Posterior cingulate gyrus (tissue), 11 donors: ENCODE results near the gene TRIM72.
"Not testable (repeated sequence)": the region's sequence is repeated elsewhere in the genome, so short reads cannot be mapped to it uniquely, and the experiment has no call there.

Experiments
- DNase-seq, 10 donors: peaks; one replicate each; pipeline versions ENCODE4 v3.0.0 to v3.0.0-alpha.2; 2020 to 2021; ENCODE audit warnings: mixed read lengths in 3 of 10
- intact Hi-C: fragments of 100-400 bp; cut with DNase I; formaldehyde crosslinking; loops from one replicate; pipeline ENCODE4 v1.15.1; 2023

Gene TRIM72

GRCh38 chr16:31243734-31244670 is 30.1 kb downstream of the TRIM72 start:
- no peak for DNase-seq
- intact Hi-C loops, result no loop called here

- intact Hi-C loops, DNase-seq: not testable (repeated sequence)
Observed at GRCh38 chr16:31245598-31245997, 31.7 kb downstream of the TRIM72 start.

GRCh38 chr16:31246296-31246695 is 32.4 kb downstream of the TRIM72 start:
- intact Hi-C loops, result no loop called here
- no peak for DNase-seq

DNA sequence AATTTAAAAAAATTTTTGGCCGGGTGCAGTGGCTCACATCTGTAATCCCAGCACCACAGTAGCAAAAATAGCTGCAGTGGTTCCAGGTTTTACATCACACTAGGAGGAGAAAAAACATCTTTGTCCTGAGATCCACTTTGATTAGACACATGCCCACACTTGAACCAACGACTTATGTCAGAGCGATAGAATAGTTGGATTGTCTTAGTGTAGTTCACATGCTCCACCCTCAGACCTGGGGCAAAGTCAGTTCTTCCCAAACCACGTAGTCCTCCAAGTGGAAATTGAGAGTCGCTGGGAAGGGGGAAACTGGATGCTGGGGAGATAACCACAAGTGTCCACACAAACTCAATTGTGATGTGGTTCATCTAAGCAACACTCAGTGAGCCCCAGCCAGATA is 34.4 kb downstream of the TRIM72 start:
- no peak for DNase-seq
- intact Hi-C loops, result no loop called here

GRCh38 chr16:31250782-31251384 is 37.0 kb downstream of the TRIM72 start:
- intact Hi-C loops, result no loop called here
- no peak for DNase-seq

DNA sequence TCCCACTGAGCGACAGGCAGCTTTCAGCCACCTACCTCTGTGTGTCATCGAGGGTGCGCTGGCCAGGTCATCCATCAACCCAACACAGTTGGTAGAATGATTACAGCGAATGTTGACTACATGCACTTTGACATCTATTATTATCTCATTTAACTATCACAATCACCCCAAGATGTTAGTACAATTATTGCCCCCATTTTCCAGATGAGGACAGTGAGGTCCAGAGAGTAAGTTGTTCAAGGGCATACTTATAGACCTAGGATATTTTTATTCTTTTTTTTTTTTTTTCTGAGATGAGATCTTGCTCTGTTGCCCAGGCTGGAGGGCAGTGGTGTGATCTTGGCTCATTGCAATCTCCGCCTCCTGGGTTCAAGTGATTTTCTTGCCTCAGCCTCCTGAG is 37.5 kb downstream of the TRIM72 start:
- intact Hi-C loops, result no loop called here
- DNase-seq, result peak in 1 of 10 donors; percentile 5

DNA sequence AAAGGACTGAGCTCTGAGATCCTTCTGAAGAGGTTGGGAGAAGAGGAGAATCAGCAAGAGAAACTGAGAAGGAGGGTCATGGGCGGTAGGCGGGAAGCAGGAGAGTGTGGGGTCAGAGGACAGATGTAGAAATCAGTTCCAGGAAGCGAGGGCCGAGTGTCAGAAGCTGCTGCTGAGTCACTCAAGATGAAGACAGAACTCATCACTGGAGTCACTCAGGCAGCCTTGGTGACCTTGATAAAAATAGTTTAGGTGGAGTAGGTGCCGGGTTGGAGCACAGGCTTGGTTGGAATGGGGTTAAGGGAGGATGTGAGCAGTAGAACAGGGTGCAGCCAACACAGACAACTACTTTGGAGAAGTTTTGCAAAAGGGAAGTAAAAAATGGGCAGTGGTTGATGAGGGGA is 39.7 kb downstream of the TRIM72 start:
- DNase-seq, result peak in 3 of 10 donors; percentile 13 to 83 (median 39)
- intact Hi-C loops, result no loop called here

- DNase-seq, result no peak
- intact Hi-C loops, result no loop called here
Observed at GRCh38 chr16:31256466-31256865, 42.5 kb downstream of the TRIM72 start.

DNA sequence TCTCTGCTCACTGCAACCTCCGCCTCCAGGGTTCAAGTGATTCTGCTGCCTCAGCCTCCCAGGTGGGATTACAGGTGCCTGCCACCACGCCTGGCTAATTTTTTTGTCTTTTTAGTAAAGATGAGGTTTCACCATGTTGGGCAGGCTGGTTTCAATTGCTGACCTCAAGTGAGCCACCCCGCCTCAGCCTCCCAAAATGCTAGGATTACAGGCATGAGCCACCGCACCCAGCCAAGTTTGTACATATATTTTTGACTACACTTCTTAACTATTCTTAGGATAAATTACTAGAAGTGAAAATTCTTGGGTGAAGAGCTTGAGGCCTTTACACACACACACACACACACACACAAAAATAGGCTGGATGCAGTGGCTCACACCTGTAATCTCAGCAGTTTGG is 44.4 kb downstream of the TRIM72 start:
- intact Hi-C loops, result no loop called here
- DNase-seq, result no peak

- intact Hi-C loops, result no loop called here
- DNase-seq, result no peak
Observed at GRCh38 chr16:31260136-31260931, 46.4 kb downstream of the TRIM72 start.

DNA sequence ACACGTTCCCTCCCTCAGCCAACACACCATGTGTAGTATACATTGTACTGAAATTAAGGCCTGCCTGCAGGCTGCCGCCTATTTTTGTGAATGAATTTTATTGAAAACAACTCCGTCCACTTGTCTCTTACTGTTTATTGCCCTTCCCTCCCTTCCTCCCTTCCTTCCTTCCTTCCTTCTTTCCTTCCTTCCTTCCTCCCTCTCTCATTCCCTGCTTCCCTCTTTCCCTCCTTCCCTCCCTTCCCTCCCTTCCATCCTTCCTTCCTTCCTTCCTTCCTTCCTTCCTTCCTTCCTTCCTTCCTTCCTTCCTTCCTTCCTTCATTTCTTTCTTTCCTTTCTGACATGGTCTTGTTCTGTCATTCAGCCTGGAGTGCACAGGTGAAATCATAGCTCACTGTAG is 48.2 kb downstream of the TRIM72 start:
- intact Hi-C loops, result no loop called here
- DNase-seq, result no peak

DNA sequence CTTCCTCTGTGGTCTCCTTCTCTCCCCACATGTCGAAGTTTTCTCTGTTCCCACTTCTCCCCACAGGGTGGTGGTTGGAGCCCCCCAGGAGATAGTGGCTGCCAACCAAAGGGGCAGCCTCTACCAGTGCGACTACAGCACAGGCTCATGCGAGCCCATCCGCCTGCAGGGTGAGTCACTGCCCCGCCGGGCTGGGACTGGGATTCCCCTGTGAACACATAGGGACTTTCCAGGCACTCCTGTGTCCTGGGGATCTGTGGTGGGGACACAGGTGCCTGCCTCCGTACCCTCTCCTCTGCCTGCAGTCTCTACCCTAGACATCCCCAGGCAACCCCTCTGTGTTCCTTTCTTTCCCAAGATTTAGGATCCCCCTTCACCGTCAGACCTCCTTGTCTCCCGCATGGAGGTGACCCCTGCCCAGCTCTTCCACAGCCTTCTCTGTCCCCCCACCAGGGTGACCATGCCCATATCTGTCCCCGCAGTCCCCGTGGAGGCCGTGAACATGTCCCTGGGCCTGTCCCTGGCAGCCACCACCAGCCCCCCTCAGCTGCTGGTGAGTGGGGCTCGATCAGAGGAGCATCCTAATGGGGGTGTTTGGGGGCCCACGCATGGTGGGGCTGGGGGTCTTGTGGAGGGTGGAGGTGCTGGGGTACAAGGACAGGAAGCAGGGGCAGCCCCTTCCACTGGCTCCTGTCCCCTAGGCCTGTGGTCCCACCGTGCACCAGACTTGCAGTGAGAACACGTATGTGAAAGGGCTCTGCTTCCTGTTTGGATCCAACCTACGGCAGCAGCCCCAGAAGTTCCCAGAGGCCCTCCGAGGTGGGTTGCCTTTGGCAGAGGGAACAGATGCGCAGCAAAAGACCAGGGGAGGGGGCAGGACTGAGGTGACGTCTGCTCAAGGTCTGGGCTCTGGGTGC is 51.7 kb downstream of the TRIM72 start:
- no peak for DNase-seq
- intact Hi-C loops, result no loop called here

DNA sequence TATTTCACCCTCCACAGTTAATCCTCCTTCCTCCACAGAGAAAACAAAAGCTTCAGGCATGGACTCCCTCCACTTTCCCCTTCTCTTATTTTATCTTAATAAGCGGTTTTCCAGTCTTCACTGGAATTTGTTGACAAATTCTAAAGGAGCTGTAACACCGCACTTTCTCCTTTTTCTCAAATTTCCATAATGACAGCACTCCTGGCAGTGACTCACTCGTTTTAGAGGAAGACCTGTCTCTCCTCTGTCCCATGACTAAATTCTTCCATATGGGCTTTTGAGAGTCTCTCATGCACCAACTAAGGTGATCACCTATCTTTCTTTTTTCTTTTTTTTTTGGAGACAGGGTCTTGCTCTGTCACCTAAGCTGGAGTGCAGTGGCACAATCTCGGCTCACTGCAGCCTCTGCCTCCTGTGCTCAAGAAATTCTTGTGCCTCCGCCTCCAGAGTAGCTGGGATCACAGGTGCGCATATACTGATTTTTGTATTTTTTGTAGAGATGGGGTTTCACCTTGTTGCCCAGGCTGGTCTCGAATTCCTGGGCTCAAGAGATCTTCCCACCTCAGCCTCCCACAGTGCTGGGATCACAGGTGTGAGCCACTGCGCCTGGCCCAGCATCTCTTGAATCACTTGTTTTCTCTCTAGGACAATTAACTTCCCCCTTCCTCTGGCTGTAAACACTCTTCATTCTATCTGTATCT is 53.6 kb downstream of the TRIM72 start:
- no peak for DNase-seq
- intact Hi-C loops, result no loop called here

DNA sequence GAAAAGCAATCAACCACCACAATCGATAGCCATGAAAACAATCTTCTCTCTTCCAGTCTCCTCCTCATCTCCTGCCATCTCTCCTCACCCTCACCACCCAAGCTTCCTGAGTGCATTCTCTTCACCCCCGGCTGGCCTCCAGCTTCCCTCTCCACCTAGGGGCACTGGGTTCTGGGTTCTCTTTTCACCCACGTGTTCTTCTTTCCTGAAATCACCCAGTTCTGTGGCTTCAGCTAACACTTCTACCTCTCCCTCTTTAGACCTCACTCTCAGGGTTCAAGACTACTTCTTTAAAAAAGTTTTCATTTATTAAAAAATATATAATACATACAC is 54.1 kb downstream of the TRIM72 start:
- intact Hi-C loops, result no loop called here
- DNase-seq, result no peak

DNA sequence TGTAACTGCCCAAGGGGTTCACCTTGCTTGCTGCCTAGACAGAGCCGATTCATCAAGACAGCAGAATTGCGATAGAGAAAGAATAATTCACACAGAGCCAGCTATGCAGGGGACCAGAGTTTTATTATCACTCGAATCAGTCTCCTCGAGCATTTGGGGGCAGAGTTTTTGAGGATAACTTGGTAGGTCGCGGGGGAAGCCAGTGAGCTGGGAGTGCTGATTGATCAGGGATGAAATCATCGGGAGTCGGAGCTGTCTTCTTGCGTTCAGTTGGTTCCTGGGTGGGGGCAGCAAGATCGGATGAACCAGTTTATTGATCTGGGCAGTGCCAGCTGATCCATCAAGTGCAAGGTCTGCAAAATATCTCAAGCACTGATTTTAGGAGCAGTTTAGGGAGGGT is 55.0 kb downstream of the TRIM72 start:
- no peak for DNase-seq
- intact Hi-C loops, result no loop called here

- intact Hi-C loops, result no loop called here
- DNase-seq, result no peak
Observed at GRCh38 chr16:31269541-31269940, 55.6 kb downstream of the TRIM72 start.

DNA sequence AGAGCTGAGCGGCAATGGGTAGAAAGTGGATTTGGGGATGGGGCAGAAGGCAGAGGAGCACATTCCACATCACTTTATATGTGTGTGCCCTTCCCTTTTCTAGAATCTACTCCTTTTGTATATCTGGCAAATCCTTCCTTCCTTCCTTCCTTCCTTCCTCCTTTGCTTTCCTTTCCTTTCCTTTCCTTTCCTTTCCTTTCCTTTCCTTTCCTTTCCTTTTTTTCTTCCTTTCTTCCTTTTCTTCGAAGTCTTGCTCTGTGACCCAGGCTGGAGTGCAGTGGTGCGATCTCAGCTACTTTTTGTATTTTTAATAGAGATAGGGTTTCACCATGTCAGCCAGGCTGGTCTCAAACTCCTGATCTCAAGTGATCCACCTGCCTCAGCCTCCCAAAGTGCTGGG is 56.1 kb downstream of the TRIM72 start:
- intact Hi-C loops, DNase-seq: not testable (repeated sequence)

DNA sequence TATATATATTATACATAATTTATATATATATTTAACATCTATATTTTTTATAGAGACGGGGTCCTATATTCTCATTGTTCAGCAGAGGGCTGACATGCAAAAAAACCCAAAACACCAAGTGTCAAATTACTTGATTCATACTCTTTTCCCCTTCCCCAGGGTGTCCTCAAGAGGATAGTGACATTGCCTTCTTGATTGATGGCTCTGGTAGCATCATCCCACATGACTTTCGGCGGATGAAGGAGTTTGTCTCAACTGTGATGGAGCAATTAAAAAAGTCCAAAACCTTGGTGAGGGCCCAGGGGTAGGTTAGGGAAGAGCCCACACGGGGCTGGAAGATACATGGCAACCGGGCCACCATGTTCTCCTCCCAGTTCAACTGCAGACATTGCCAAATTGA is 56.9 kb downstream of the TRIM72 start:
- DNase-seq, result no peak
- intact Hi-C loops, result no loop called here

GRCh38 chr16:31271621-31272190 is 57.8 kb downstream of the TRIM72 start:
- DNase-seq, result no peak

More at GRCh38 chr16:31271621-31272190, 57.8 kb downstream of the TRIM72 start:
- intact Hi-C loops, result no loop called here
